Measurements from ENCODE around the gene EPOP.

DNA sequence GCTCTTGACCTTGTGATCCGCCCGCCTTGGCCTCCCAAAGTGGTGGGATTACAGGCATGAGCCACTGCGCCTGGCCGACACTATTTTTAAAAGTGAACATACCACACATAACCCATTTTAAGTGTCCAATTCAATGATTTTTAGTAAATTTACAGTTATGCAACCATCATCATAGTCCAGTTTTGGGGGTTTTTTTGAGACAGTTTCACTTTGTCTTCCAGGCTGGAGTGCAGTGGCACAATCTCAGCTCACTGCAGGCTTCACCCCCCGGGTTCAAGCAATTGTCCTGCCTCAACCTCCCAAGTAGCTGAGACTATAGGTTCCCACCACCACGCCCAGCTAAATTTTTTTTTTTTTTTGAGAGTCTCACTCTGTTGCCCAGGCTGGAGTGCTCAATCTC lies 3.1 kb upstream of the EPOP start:
- TF ChIP-seq, protein P1, sequence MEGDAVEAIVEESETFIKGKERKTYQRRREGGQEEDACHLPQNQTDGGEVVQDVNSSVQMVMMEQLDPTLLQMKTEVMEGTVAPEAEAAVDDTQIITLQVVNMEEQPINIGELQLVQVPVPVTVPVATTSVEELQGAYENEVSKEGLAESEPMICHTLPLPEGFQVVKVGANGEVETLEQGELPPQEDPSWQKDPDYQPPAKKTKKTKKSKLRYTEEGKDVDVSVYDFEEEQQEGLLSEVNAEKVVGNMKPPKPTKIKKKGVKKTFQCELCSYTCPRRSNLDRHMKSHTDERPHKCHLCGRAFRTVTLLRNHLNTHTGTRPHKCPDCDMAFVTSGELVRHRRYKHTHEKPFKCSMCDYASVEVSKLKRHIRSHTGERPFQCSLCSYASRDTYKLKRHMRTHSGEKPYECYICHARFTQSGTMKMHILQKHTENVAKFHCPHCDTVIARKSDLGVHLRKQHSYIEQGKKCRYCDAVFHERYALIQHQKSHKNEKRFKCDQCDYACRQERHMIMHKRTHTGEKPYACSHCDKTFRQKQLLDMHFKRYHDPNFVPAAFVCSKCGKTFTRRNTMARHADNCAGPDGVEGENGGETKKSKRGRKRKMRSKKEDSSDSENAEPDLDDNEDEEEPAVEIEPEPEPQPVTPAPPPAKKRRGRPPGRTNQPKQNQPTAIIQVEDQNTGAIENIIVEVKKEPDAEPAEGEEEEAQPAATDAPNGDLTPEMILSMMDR (IDR thresholded peaks at IDR 0.05; ENCODE audit: low read depth, low read length, poor library complexity, severe bottlenecking): no peak
- TF ChIP-seq EZH2phosphoT487 (IDR thresholded peaks at IDR 0.05; ENCODE audit: borderline replicate concordance, low read length): no peak
